ENCODE results near the gene GRAP.

The GRAP gene

GRCh38 chr17:18984273-18985114 is 62.3 kb downstream of the GRAP start:
- DNase-seq (ENCODE audit: low spot score) = no peak

GRCh38 chr17:18981642-18982424 is 64.9 kb downstream of the GRAP start:
- DNase-seq (ENCODE audit: low spot score) = no peak

- DNase-seq (ENCODE audit: low spot score) = no peak
Observed at GRCh38 chr17:18981335-18981641, 65.5 kb downstream of the GRAP start.

- no peak for DNase-seq (ENCODE audit: low spot score)
Observed at GRCh38 chr17:18980682-18981334, 65.9 kb downstream of the GRAP start.

- no peak for DNase-seq (ENCODE audit: low spot score)
Observed at GRCh38 chr17:18978655-18979054, 68.1 kb downstream of the GRAP start.

- no peak for DNase-seq (ENCODE audit: low spot score)
Observed at GRCh38 chr17:18978050-18978449, 68.7 kb downstream of the GRAP start.

- no peak for DNase-seq (ENCODE audit: low spot score)
Observed at GRCh38 chr17:18977646-18978045, 69.1 kb downstream of the GRAP start.

GRCh38 chr17:18977021-18977420 is 69.7 kb downstream of the GRAP start:
- DNase-seq (ENCODE audit: low spot score) = no peak

- DNase-seq (ENCODE audit: low spot score) = no peak
Observed at GRCh38 chr17:18976201-18976600, 70.6 kb downstream of the GRAP start.

- DNase-seq (ENCODE audit: low spot score) = no peak
Observed at GRCh38 chr17:18975597-18975996, 71.2 kb downstream of the GRAP start.

- no peak for DNase-seq (ENCODE audit: low spot score)
Observed at GRCh38 chr17:18974407-18975149, 72.2 kb downstream of the GRAP start.

GRCh38 chr17:18971801-18972200 is 75.0 kb downstream of the GRAP start:
- no peak for DNase-seq (ENCODE audit: low spot score)
